Trophoblast cell (in vitro differentiated cells and primary cell): ENCODE measurements around the gene CEP72.

ENCODE experiments used
- DNase-seq, 2 donors: peaks; one replicate each; pipeline ENCODE4 v3.0.0-alpha.2; 2016
- H2AFZ ChIP-seq: 2 replicates; pipeline ENCODE4 v1.6.1; 2013; ENCODE audit warnings: low read length, moderate library complexity, mild to moderate bottlenecking; ENCODE audit not compliant: insufficient read depth, poor library complexity
- H2AK5ac ChIP-seq: 2 replicates; pipeline ENCODE4 v1.6.1; 2013; ENCODE audit warnings: mild to moderate bottlenecking, low read length
- H2BK120ac ChIP-seq: 2 replicates; pipeline ENCODE4 v1.6.1; 2013; ENCODE audit warnings: low read length, mild to moderate bottlenecking, moderate library complexity; ENCODE audit not compliant: insufficient read depth, poor library complexity
- H2BK12ac ChIP-seq: 2 replicates; pipeline ENCODE4 v1.6.1; 2013; ENCODE audit warnings: mild to moderate bottlenecking, low read length, moderate library complexity
- H2BK5ac ChIP-seq: 2 replicates; pipeline ENCODE4 v1.6.1; 2013; ENCODE audit warnings: low read length, low read depth, moderate library complexity, mild to moderate bottlenecking; ENCODE audit not compliant: poor library complexity
- H3K14ac ChIP-seq: 2 replicates; pipeline ENCODE4 v1.6.1; 2013; ENCODE audit warnings: mild to moderate bottlenecking, low read length
- H3K18ac ChIP-seq: 2 replicates; pipeline ENCODE4 v1.6.1; 2013; ENCODE audit warnings: mild to moderate bottlenecking, low read length
- H3K23ac ChIP-seq: 2 replicates; pipeline ENCODE4 v1.6.1; 2013; ENCODE audit warnings: low read length
- H3K27ac ChIP-seq: 2 replicates; pipeline ENCODE4 v1.5.1; 2013; ENCODE audit warnings: low read depth, mild to moderate bottlenecking, inconsistent platforms, low read length, moderate library complexity
- H3K27me3 ChIP-seq: 2 replicates; pipeline ENCODE4 v1.6.1; 2013; ENCODE audit warnings: inconsistent platforms, mild to moderate bottlenecking, low read length, moderate library complexity; ENCODE audit not compliant: insufficient read depth
- H3K36me3 ChIP-seq, 2 experiments: 1 replicate in 1 of 2; 2 replicates in 1 of 2; pipeline ENCODE4 v1.6.1; 2013; ENCODE audit warnings: low read length in 2 of 2, mild to moderate bottlenecking in 2 of 2, moderate library complexity in 1 of 2; ENCODE audit not compliant: insufficient read depth in 2 of 2, control insufficient read depth in 1 of 2
- H3K4ac ChIP-seq: 2 replicates; pipeline ENCODE4 v1.6.1; 2013; ENCODE audit warnings: low read depth, mild to moderate bottlenecking, low read length, moderate library complexity
- H3K4me1 ChIP-seq, 2 experiments: 1 replicate in 1 of 2; 2 replicates in 1 of 2; pipeline ENCODE4 v1.6.1; 2013; ENCODE audit warnings: low read length in 2 of 2, mild to moderate bottlenecking in 2 of 2, moderate library complexity in 1 of 2; ENCODE audit not compliant: insufficient read depth in 2 of 2, control insufficient read depth in 1 of 2
- H3K4me2 ChIP-seq: 2 replicates; pipeline ENCODE4 v1.6.1; 2013; ENCODE audit warnings: inconsistent platforms, mild to moderate bottlenecking, low read length, moderate library complexity
- H3K4me3 ChIP-seq: 2 replicates; pipeline ENCODE4 v1.5.1; 2013; ENCODE audit warnings: mild to moderate bottlenecking, low read depth, low read length, inconsistent platforms
- H3K79me1 ChIP-seq: one replicate; pipeline ENCODE4 v1.6.1; 2013; ENCODE audit warnings: low read length
- H3K79me2 ChIP-seq: 2 replicates; pipeline ENCODE4 v1.6.1; 2013; ENCODE audit warnings: low read length, mild to moderate bottlenecking; ENCODE audit not compliant: control insufficient read depth, insufficient read depth, poor library complexity
- H3K9ac ChIP-seq: 2 replicates; pipeline ENCODE4 v1.6.1; 2013; ENCODE audit warnings: mild to moderate bottlenecking, low read length
- H3K9me3 ChIP-seq: 2 replicates; pipeline ENCODE4 v1.6.1; 2013; ENCODE audit warnings: low read depth, mild to moderate bottlenecking, control low read depth, inconsistent platforms, low read length; ENCODE audit not compliant: insufficient read depth
- H4K12ac ChIP-seq: 2 replicates; pipeline ENCODE4 v1.6.1; 2013; ENCODE audit warnings: low read depth, mild to moderate bottlenecking, low read length, moderate library complexity
- H4K8ac ChIP-seq: 2 replicates; pipeline ENCODE4 v1.6.1; 2013; ENCODE audit warnings: low read depth, mild to moderate bottlenecking, low read length, moderate library complexity
- H4K91ac ChIP-seq: one replicate; pipeline ENCODE4 v1.6.1; 2013; ENCODE audit warnings: low read depth, mild to moderate bottlenecking, low read length, moderate library complexity
- WGBS: extraction: QIAGEN DNeasy Blood & Tissue Kit; methylation state at CpG from one replicate; pipeline ENCODE4 v1.1.7; 2013; ENCODE audit warnings: missing lambda C conversion rate; ENCODE audit not compliant: insufficient read length, insufficient coverage; ENCODE audit errors: extremely low coverage; 5-methylcytosine and 5-hydroxymethylcytosine counted together

The CEP72 gene

DNA sequence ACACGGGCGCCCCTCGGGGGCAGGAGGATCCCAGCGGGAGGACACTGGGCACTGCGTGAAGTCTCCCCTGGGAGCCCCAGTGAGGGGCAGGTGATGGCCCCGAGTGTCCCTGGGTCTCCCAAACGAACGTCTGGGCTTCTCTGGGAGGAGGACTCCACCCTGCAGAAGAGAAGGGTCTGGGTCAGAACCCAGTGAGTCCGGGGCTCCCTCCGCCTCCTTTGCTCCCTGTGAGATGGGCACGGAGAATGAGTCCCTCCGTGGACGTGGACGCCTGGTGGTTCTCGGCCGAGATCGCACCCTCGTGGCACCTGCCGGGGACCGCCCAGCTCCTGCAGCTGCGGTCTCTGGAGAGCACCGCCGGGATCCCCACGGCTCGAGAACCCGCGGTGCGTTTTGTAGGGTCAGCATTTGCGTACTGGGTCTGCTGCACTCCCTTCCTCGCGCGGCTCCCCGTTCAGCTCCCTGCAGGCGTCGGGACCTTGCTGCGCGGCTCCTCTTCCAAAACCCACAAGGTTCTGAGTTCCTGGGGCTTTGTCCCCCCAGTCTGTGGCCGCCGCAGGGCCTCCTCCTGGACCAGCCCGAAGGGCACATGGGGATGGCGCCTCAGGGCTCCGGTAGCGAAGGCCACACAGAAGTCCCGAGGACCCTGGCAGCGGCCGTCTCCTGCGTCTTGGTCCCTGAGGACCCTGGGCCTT, 10.2 kb upstream of the CEP72 start:
- no CpG with 5 or more reads among the region's 47 CpGs for WGBS
- H3K27ac ChIP-seq = no peak overlapping the region
- no peaks in the 10 kb centered on the region for H3K36me3 ChIP-seq
- no peak overlapping the region for H2BK5ac ChIP-seq
- no peak overlapping the region for H2AK5ac ChIP-seq
- H2BK12ac ChIP-seq = no peak overlapping the region
- H2AFZ ChIP-seq = no peak overlapping the region
- no peak overlapping the region for H3K9ac ChIP-seq
- no peaks in the 10 kb centered on the region for H3K27me3 ChIP-seq
- no peaks in the 10 kb centered on the region for H3K9me3 ChIP-seq
- no peak overlapping the region for H3K14ac ChIP-seq
- no peak overlapping the region for H3K4ac ChIP-seq
- no peaks in the 10 kb centered on the region for H3K79me2 ChIP-seq
- H3K4me1 ChIP-seq = no peaks in the 10 kb centered on the region
- H3K23ac ChIP-seq = no peak overlapping the region
- no peak overlapping the region for H3K4me3 ChIP-seq
- no peak overlapping the region for H2BK120ac ChIP-seq
- DNase-seq = no peak
- no peak overlapping the region for H4K12ac ChIP-seq
- H4K8ac ChIP-seq = no peak overlapping the region
- H3K79me1 ChIP-seq = no peaks in the 10 kb centered on the region
- H4K91ac ChIP-seq = no peak overlapping the region
- H3K4me2 ChIP-seq = no peak overlapping the region
- H3K18ac ChIP-seq = no peak overlapping the region

DNA sequence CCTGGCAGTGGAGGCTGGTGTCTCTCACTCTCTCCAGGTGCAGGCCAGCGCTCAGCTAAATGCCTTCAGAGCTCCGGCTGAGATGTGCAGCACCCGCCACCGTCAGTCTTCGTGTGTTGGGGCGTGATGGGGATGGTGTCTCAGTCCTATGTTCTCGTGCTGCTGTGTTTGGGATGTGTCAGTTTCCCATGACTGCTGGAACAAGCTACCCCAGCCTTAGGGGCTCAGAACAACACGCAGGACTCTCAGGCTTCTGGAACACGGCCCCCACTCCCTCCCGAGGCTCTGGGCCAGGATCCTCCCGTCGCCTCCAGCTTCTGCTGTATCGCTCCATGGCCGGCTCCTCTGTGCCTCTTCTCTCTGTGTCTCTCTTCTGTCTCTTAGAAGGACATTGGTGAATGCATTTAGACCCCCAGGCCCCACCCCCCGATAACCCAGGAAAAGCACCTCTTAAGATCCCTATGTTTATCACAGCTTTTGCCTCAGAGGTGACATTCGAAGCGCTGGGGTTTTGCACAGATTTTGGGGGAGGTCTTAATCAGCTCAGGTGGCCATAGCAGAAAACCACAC, 9.6 kb upstream of the CEP72 start:
- H3K79me1 ChIP-seq = no peaks in the 10 kb centered on the region
- H3K9me3 ChIP-seq = no peaks in the 10 kb centered on the region
- H3K79me2 ChIP-seq = no peaks in the 10 kb centered on the region
- H4K12ac ChIP-seq = no peak overlapping the region
- DNase-seq = no peak
- H2BK120ac ChIP-seq = no peak overlapping the region
- no peak overlapping the region for H2BK12ac ChIP-seq
- no peak overlapping the region for H3K23ac ChIP-seq
- H2AK5ac ChIP-seq = no peak overlapping the region
- H4K91ac ChIP-seq = no peak overlapping the region
- no peaks in the 10 kb centered on the region for H3K36me3 ChIP-seq
- no peak overlapping the region for H3K18ac ChIP-seq
- no CpG with 5 or more reads among the region's 17 CpGs for WGBS
- no peak overlapping the region for H3K4me2 ChIP-seq
- no peak overlapping the region for H2AFZ ChIP-seq
- no peak overlapping the region for H3K9ac ChIP-seq
- no peaks in the 10 kb centered on the region for H3K27me3 ChIP-seq
- H3K4me1 ChIP-seq = no peaks in the 10 kb centered on the region
- no peak overlapping the region for H2BK5ac ChIP-seq
- no peak overlapping the region for H3K27ac ChIP-seq
- no peak overlapping the region for H3K14ac ChIP-seq
- no peak overlapping the region for H4K8ac ChIP-seq
- no peak overlapping the region for H3K4ac ChIP-seq
- H3K4me3 ChIP-seq = no peak overlapping the region

DNA sequence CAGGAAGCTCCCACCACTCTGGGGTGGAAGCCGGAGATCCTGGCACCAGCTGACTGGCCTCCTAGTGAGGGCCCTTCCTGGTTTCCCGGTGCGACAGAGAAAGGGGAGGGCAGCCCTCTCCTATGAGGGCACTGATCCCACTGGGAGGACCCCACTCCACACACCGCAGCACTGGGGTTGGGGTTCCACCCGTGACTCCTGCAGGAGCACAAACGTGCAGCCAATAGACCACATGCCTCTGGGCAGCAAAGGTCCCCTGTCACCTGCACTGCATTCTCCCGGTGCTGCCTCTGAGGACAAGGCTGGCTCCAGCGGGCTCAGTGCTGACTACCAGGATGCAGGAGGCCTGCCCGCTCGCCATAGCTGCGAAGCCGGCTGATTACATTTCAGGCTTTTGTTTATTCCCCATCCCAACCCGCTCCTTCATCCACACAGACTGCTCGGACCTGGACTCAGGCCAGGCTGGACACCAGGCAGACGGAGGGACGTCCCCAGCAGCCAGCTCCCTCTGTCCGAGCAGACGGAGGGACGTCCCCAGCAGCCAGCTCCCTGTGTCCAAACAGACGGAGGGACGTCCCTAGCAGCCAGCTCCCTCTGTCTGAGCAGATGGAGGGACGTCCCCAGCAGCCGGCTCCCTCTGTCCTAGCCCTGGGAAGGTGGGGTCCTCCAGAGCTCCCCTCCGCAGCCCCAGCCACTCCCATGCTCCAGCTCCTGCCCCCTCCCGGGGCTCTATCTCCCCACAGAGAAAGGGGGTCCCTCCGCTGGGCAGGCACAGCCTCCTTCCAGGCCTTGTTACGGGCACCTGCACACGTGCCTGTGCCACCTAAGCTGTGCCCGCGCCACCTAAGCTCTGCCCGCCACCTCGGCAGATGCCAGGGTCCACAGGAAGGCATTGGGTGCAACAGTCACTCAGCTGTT, 8.8 kb upstream of the CEP72 start:
- WGBS = no CpG with 5 or more reads among the region's 32 CpGs
- Histone ChIP-seq H3K79me1 (no peaks in the 10 kb centered on the region), H4K8ac (no peak overlapping the region)

DNA sequence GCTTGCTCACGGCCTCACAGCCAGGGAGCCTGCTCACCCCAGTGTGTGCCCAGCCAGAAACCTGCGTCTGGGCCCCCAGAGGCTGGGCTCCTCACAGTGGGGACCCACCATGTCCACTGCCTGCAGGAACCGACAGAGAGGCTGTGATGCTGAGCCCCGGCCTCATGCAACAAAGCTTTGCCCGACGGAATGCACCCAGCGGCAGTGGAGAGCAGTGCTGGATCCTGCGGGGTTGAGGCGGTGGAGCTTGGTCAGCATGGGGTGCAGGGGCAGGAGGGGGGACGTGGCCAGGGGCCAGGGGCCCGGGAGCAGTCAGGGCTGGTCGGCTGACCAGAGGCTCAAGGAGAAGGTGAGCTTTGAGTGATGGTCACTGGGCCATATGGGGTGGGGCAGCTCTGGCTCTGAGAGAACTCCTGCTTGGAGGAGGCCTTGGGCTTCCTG, 7.7 kb upstream of the CEP72 start:
- H3K14ac ChIP-seq = no peak overlapping the region
- H4K8ac ChIP-seq = no peak overlapping the region
- DNase-seq = no peak
- H3K9ac ChIP-seq = no peak overlapping the region
- H3K79me1 ChIP-seq = no peaks in the 10 kb centered on the region
- H2BK5ac ChIP-seq = no peak overlapping the region
- no peaks in the 10 kb centered on the region for H3K9me3 ChIP-seq
- no peak overlapping the region for H3K18ac ChIP-seq
- no CpG with 5 or more reads among the region's 12 CpGs for WGBS
- H4K91ac ChIP-seq = no peak overlapping the region
- H2AFZ ChIP-seq = no peak overlapping the region
- H2BK120ac ChIP-seq = no peak overlapping the region
- H3K27ac ChIP-seq = no peak overlapping the region
- H3K27me3 ChIP-seq = no peaks in the 10 kb centered on the region
- no peak overlapping the region for H3K4ac ChIP-seq
- H2BK12ac ChIP-seq = no peak overlapping the region
- H2AK5ac ChIP-seq = no peak overlapping the region
- H3K4me2 ChIP-seq = no peak overlapping the region
- H3K36me3 ChIP-seq = peaks cover 0 to 2% of the 10 kb centered on the region in 2 experiments
- H3K79me2 ChIP-seq = no peaks in the 10 kb centered on the region
- no peak overlapping the region for H3K4me3 ChIP-seq
- no peak overlapping the region for H3K23ac ChIP-seq
- no peak overlapping the region for H4K12ac ChIP-seq
- H3K4me1 ChIP-seq = no peaks in the 10 kb centered on the region

More for the DNA sequence above, 8.8 kb upstream of the CEP72 start:
- no peak overlapping the region for H3K4ac ChIP-seq
- H2BK12ac ChIP-seq = no peak overlapping the region
- no peak overlapping the region for H3K4me2 ChIP-seq
- H3K9ac ChIP-seq = no peak overlapping the region
- no peak overlapping the region for H2BK120ac ChIP-seq
- H3K23ac ChIP-seq = no peak overlapping the region
- peaks cover 0 to 2% of the 10 kb centered on the region in 2 experiments for H3K36me3 ChIP-seq
- H3K79me2 ChIP-seq = no peaks in the 10 kb centered on the region
- no peaks in the 10 kb centered on the region for H3K27me3 ChIP-seq
- no peak overlapping the region for H4K12ac ChIP-seq
- H3K18ac ChIP-seq = no peak overlapping the region
- H4K91ac ChIP-seq = no peak overlapping the region
- no peak overlapping the region for H2AK5ac ChIP-seq
- no peak for DNase-seq
- no peak overlapping the region for H2BK5ac ChIP-seq
- H3K9me3 ChIP-seq = no peaks in the 10 kb centered on the region
- H3K4me1 ChIP-seq = no peaks in the 10 kb centered on the region
- H2AFZ ChIP-seq = no peak overlapping the region
- no peak overlapping the region for H3K14ac ChIP-seq
- H3K27ac ChIP-seq = no peak overlapping the region
- no peak overlapping the region for H3K4me3 ChIP-seq
